GM12878 (cell line): ENCODE measurements around the gene PRPF6. TPM values are rescaled to one million over a fixed set of nuclear protein-coding genes. Genes with fewer than 3 reads are reported as not detected.

ENCODE experiments used
- CBFB ChIP-seq: IDR thresholded peaks from 2 replicates; pipeline ENCODE4 v1.6.1; 2016; ENCODE audit warnings: antibody characterized with exemption, low read depth
- CBX5 ChIP-seq: sonication (generic); IDR thresholded peaks from 2 replicates; pipeline ENCODE4 v1.6.1; 2016; ENCODE audit warnings: low read depth, moderate library complexity, mild to moderate bottlenecking, inconsistent platforms
- CEBPB ChIP-seq, 2 experiments: fragments of 150-350 bp in 1 of 2; IDR thresholded peaks; 2 replicates each; pipeline ENCODE4 v1.6.1; 2012 to 2014; ENCODE audit warnings: low read depth in 2 of 2, low read length in 2 of 2, borderline replicate concordance in 1 of 2, inconsistent platforms in 1 of 2
- CHD4 ChIP-seq: fragments of 200-600 bp; sonication (generic); IDR thresholded peaks from 2 replicates; pipeline ENCODE4 v1.6.1; 2016; ENCODE audit warnings: mild to moderate bottlenecking
- CREB1 ChIP-seq: IDR thresholded peaks from 2 replicates; pipeline ENCODE4 v1.6.1; 2012; ENCODE audit warnings: low read depth, mild to moderate bottlenecking, inconsistent platforms
- E4F1 ChIP-seq: fragments of 450-650 bp; IDR thresholded peaks from 2 replicates; pipeline ENCODE4 v1.6.1; 2018; ENCODE audit warnings: borderline replicate concordance, mild to moderate bottlenecking; ENCODE audit not compliant: partially characterized antibody
- EED ChIP-seq: sonication (generic); IDR thresholded peaks from 2 replicates; pipeline ENCODE4 v1.6.1; 2016; ENCODE audit warnings: antibody characterized with exemption, low read depth
- EGR1 ChIP-seq, 2 experiments: IDR thresholded peaks; 1 replicate in 1 of 2; 2 replicates in 1 of 2; pipeline ENCODE4 v1.6.1; 2011 to 2012; ENCODE audit warnings: low read depth in 2 of 2, low read length in 2 of 2, borderline replicate concordance in 1 of 2, mild to moderate bottlenecking in 1 of 2, moderate library complexity in 1 of 2
- ESRRA ChIP-seq: IDR thresholded peaks from 2 replicates; pipeline ENCODE4 v1.6.1; 2012; ENCODE audit warnings: mild to moderate bottlenecking, low read length, improper control_type of control experiment
- ETV6 ChIP-seq, 2 experiments: fragments of 450-650 bp in 1 of 2; IDR thresholded peaks in 1 of 2; conservative IDR thresholded peaks in 1 of 2; 2 replicates each; pipeline ENCODE4 v1.6.1; 2014; ENCODE audit warnings: antibody characterized with exemption in 1 of 2, borderline replicate concordance in 1 of 2, low read depth in 1 of 2, mild to moderate bottlenecking in 1 of 2, moderate library complexity in 1 of 2
- FOXM1 ChIP-seq: IDR thresholded peaks from 2 replicates; pipeline ENCODE4 v1.6.1; 2012; ENCODE audit warnings: low read depth, mild to moderate bottlenecking, inconsistent platforms, low read length, moderate library complexity
- LARP7 ChIP-seq: fragments of 450-650 bp; IDR thresholded peaks from 2 replicates; pipeline ENCODE4 v1.6.1; 2017; ENCODE audit warnings: mild to moderate bottlenecking
- MTA2 ChIP-seq: fragments of 450-650 bp; IDR thresholded peaks from 2 replicates; pipeline ENCODE4 v1.6.1; 2016; ENCODE audit warnings: low read depth, mild to moderate bottlenecking, moderate library complexity
- MXI1 ChIP-seq: fragments of 150-350 bp; IDR thresholded peaks from 2 replicates; pipeline ENCODE4 v1.6.1; 2011; ENCODE audit warnings: low read depth, mild to moderate bottlenecking, inconsistent platforms, low read length, improper control_type of control experiment
- NKRF ChIP-seq: fragments of 450-650 bp; conservative IDR thresholded peaks from 2 replicates; pipeline ENCODE4 v1.6.1; 2017; ENCODE audit warnings: mild to moderate bottlenecking, moderate library complexity
- SIN3A ChIP-seq: IDR thresholded peaks from 2 replicates; pipeline ENCODE4 v1.6.1; 2012; ENCODE audit warnings: low read depth, low read length, improper control_type of control experiment
- SMAD5 ChIP-seq: IDR thresholded peaks from 2 replicates; pipeline ENCODE4 v1.6.1; 2016; ENCODE audit warnings: antibody characterized with exemption, low read depth
- SMC3 ChIP-seq: IDR thresholded peaks from 2 replicates; pipeline ENCODE4 v1.6.1; 2011; ENCODE audit warnings: low read length, improper control_type of control experiment, borderline replicate concordance
- SP1 ChIP-seq: IDR thresholded peaks from one replicate; pipeline ENCODE4 v1.6.1; 2011; ENCODE audit warnings: low read depth, low read length
- STAT3 ChIP-seq: IDR thresholded peaks from 2 replicates; pipeline ENCODE4 v1.6.1; 2011; ENCODE audit warnings: low read depth, low read length, improper control_type of control experiment
- USF1 ChIP-seq: IDR thresholded peaks from 2 replicates; pipeline ENCODE4 v1.6.1; 2011; ENCODE audit warnings: borderline replicate concordance, low read depth, mild to moderate bottlenecking, moderate library complexity, mixed read lengths, low read length; ENCODE audit not compliant: insufficient read depth; ENCODE audit errors: extremely low read length
- ZBTB33 ChIP-seq: fragments of 450-650 bp; IDR thresholded peaks from 2 replicates; pipeline ENCODE4 v1.6.1; 2017; ENCODE audit warnings: mild to moderate bottlenecking
- ZNF217 ChIP-seq: fragments of 450-650 bp; IDR thresholded peaks from 2 replicates; pipeline ENCODE4 v1.6.1; 2017; ENCODE audit warnings: antibody characterized with exemption, mild to moderate bottlenecking
- polyA plus RNA-seq, 11 experiments: library from polyadenylated mRNA; depleted of rRNA in 4 of 11; unstranded in 6 of 11; stranded (reverse) in 5 of 11; fragments of >200 nt; fragmentation: Nextera tagmentation in 4 of 11; fragmentation: Illumina TruSeq in 1 of 11; extraction: Ambion mirVana in 4 of 11; extraction: Trizol in 1 of 11; gene quantifications; 1 replicate in 1 of 11; 2 replicates in 10 of 11; pipeline versions ENCODE4 v1.2.1 to v1.2.3, GENCODE V29; 2011 to 2016; ENCODE audit warnings: inconsistent platforms in 2 of 11, missing spikeins in 2 of 11, low read depth in 1 of 11
- total RNA-seq, 4 experiments: library from RNA; depleted of rRNA in 3 of 4; stranded (reverse); fragments of >200 nt in 3 of 4; fragmentation: Illumina TruSeq in 1 of 4; extraction: Trizol in 1 of 4; gene quantifications; 2 replicates each; pipeline versions ENCODE4 v1.2.1 to v1.2.3, GENCODE V29; 2013 to 2021

PRPF6 gene
- total and polyA plus RNA-seq, 10 of the 15 experiments (the other 5 are each of a cell fraction or from before 2014, with no cell fraction given) = 5.0 to 102 (median 71.3) TPM

- TF ChIP-seq ESRRA (no peak), CEBPB (IDR thresholded peaks at IDR 0.05; ENCODE audit: borderline replicate concordance in 1 of 2, low read depth in 2 of 2, low read length in 2 of 2) (no peak), SMC3 (peak; percentile 67; the same call in 1 of the 2 replicates), SMAD5 (no peak), SIN3A (peak; percentile 90), EGR1 (IDR thresholded peaks at IDR 0.05; ENCODE audit: borderline replicate concordance in 1 of 2, low read depth in 2 of 2, low read length in 2 of 2) (no peak), CBX5 (no peak), NKRF (peak; percentile 83), CHD4 (no peak), ZBTB33 (no peak), EED (no peak), E4F1 (peak; percentile 76), MTA2 (peak; percentile 78), ETV6 (conservative IDR thresholded peaks at IDR 0.05 in 1 of 2, IDR thresholded peaks at IDR 0.05 in 1 of 2; ENCODE audit: borderline replicate concordance in 1 of 2, low read depth in 1 of 2) (no peak), LARP7 (no peak; the same call in none of the 2 replicates), FOXM1 (no peak), STAT3 (no peak), CREB1 (no peak), ZNF217 (no peak), MXI1 (peak; percentile 86), USF1 (no peak), SP1 (peak; percentile 67), CBFB (peak; percentile 6; the same call in 1 of the 2 replicates)
These were observed at the start of gene PRPF6 (continued) for GRCh38 chr20:63980806-63981728.
